IPS-20b (cell line): ENCODE results near the gene SLC38A1.

Experiments
- H3K27ac ChIP-seq: one replicate; pipeline ENCODE4 v1.5.1; 2013; ENCODE audit warnings: low read length
- H3K27me3 ChIP-seq: 2 replicates; pipeline ENCODE4 v1.6.1; 2013; ENCODE audit warnings: mild to moderate bottlenecking, low read length, inconsistent platforms; ENCODE audit not compliant: insufficient read depth
- H3K36me3 ChIP-seq: 2 replicates; pipeline ENCODE4 v1.6.1; 2013; ENCODE audit warnings: low read depth, mild to moderate bottlenecking, inconsistent platforms, low read length, moderate library complexity; ENCODE audit not compliant: insufficient read depth
- H3K4me1 ChIP-seq: 2 replicates; pipeline ENCODE4 v1.6.1; 2013; ENCODE audit warnings: mild to moderate bottlenecking, control low read depth, inconsistent platforms, low read length, moderate library complexity; ENCODE audit not compliant: insufficient read depth
- H3K4me3 ChIP-seq: 2 replicates; pipeline ENCODE4 v1.5.1; 2013; ENCODE audit warnings: mild to moderate bottlenecking, low read length, inconsistent platforms
- H3K9ac ChIP-seq: 2 replicates; pipeline ENCODE4 v1.6.1; 2013; ENCODE audit warnings: low read depth, mild to moderate bottlenecking, inconsistent platforms, low read length, moderate library complexity
- H3K9me3 ChIP-seq: 2 replicates; pipeline ENCODE4 v1.6.1; 2013; ENCODE audit warnings: mild to moderate bottlenecking, low read depth, low read length, inconsistent platforms; ENCODE audit not compliant: insufficient read depth

The SLC38A1 gene

DNA sequence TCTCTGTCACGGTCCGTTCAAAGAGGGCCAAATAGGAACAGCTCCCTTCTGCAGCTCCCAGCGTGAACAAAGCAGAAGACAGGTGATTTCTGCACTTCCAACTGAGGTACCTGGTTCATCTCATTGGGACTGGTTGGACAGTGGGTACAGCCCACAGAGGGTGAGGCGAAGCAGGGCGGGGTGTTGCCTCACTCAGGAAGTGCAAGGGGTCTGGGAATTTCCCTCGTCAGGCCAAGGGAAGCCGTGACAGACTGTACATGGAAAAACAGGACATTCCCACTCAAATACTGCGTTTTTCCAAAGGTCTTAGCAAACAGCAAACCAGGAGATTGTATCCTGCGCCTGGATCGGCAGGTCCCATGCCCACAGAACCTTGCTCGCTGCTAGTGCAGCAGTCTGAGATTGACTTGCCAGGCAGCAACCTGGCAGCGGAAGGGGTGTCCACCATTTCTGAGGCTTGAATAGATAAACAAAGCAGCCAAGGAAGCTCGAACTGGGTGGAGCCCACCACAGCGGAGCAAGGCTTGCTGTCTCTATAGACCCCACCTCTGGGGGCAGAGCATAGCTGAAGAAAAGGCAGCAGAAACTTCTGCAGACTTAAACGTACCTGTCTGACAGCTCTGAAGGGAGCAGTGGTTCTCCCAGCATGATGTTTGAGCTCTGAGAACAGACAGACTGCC lies 22.7 kb downstream of the SLC38A1 start:
- peaks cover 59% of the 10 kb centered on the region for H3K36me3 ChIP-seq
- H3K4me1 ChIP-seq = peaks cover 10% of the 10 kb centered on the region; the same call in 1 of the 2 replicates
- peaks cover 6% of the 10 kb centered on the region; the same call in 1 of the 2 replicates for H3K9me3 ChIP-seq
- no peak overlapping the region for H3K27ac ChIP-seq
- H3K4me3 ChIP-seq = no peak overlapping the region
- H3K27me3 ChIP-seq = no peaks in the 10 kb centered on the region
- H3K9ac ChIP-seq = no peak overlapping the region

DNA sequence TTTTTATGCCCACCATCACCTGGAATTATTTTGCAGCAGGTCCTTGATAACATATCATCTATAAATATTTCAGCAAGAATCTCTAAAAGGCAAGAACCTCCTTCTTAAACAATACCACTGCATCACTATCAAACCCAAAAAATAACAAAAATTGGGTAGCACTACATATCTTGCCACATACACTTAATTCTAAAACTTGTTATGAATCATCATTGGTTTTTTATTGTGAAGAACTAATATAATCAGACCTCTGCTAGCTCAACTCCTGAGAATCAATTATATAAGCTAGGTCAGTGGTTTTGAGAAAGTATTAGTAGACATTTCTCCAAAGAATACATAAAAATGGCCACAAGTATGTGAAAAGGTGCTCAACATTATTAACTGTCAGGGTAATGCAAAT lies 23.8 kb downstream of the SLC38A1 start:
- H3K27me3 ChIP-seq = no peaks in the 10 kb centered on the region
- peaks cover 10% of the 10 kb centered on the region; the same call in 1 of the 2 replicates for H3K4me1 ChIP-seq
- H3K4me3 ChIP-seq = no peak overlapping the region
- peaks cover 6% of the 10 kb centered on the region; the same call in 1 of the 2 replicates for H3K9me3 ChIP-seq
- H3K9ac ChIP-seq = no peak overlapping the region
- H3K36me3 ChIP-seq = peaks cover 71% of the 10 kb centered on the region
- H3K27ac ChIP-seq = no peak overlapping the region

DNA sequence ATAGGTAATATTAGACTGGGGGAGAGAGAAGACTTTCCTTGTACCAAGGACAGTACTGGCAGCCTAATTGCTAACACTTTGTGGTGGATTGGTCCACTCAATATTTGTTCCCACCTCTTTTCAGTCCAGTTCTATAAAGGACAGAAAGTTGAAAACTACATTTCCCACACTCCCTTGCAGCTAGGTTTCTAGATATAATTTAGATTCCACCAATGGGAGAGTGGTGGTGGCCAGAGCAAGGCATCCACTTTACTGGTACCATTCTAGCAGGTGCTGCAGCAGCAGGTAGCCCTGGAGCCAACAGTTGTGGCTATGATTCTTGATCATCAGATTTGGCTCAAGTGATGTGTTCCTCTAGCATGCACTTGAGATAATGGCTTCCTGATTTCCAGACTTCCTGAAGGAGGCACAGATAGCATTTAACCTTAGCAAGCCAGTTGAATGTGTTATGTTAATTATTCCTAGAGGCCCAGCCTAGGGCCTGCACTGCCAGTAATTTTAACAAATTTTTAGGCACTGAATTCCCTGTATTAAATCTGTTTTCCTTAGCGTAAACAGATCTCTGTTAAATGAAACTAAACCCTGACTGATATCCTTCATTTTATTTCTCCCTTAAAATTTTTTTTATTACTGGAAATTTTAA lies 24.4 kb downstream of the SLC38A1 start:
- H3K36me3 ChIP-seq = peaks cover 77% of the 10 kb centered on the region
- peaks cover 6% of the 10 kb centered on the region; the same call in 1 of the 2 replicates for H3K9me3 ChIP-seq

GRCh38 chr12:46242569-46242968 lies 26.3 kb downstream of the SLC38A1 start:
- Histone ChIP-seq H3K9me3 (peaks cover 6% of the 10 kb centered on the region; the same call in 1 of the 2 replicates), H3K4me3 (no peak overlapping the region), H3K36me3 (peaks cover 95% of the 10 kb centered on the region)

More for the DNA sequence above, 24.4 kb downstream of the SLC38A1 start:
- H3K9ac ChIP-seq = no peak overlapping the region
- no peaks in the 10 kb centered on the region for H3K27me3 ChIP-seq
- H3K4me3 ChIP-seq = no peak overlapping the region
- 0 out of 2 replicates have a peak, but pooled peaks cover 10% of the 10 kb centered on the region for H3K4me1 ChIP-seq
- no peak overlapping the region for H3K27ac ChIP-seq

DNA sequence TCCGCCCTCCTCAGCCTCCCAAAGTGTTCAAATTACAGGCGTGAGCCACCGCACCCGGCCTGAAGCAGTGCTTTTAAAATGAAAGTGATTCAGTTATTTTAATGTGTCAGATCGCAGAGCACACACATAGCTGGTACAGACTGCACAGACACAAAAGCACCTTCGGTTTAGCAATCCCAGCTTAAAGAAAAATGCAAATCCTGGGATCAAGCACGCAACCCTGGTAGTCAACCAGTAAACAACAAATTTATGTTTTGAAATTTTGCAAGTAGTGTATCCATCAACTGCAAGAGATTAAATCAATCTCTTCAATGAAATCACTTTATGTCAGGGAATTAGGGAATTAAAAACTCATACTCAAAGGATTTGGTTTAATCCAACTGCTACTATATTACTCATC lies 28.4 kb downstream of the SLC38A1 start:
- H3K4me3 ChIP-seq = no peak overlapping the region
- no peak overlapping the region for H3K9ac ChIP-seq
- no peaks in the 10 kb centered on the region for H3K9me3 ChIP-seq
- H3K27me3 ChIP-seq = no peaks in the 10 kb centered on the region
- H3K36me3 ChIP-seq = peaks cover 97% of the 10 kb centered on the region
- 0 out of 2 replicates have a peak, but pooled peaks cover 3% of the 10 kb centered on the region for H3K4me1 ChIP-seq
- H3K27ac ChIP-seq = no peak overlapping the region

More at GRCh38 chr12:46242569-46242968, 26.3 kb downstream of the SLC38A1 start:
- Histone ChIP-seq H3K27me3 (no peaks in the 10 kb centered on the region), H3K9ac (no peak overlapping the region), H3K27ac (no peak overlapping the region), H3K4me1 (0 out of 2 replicates have a peak, but pooled peaks cover 10% of the 10 kb centered on the region)

DNA sequence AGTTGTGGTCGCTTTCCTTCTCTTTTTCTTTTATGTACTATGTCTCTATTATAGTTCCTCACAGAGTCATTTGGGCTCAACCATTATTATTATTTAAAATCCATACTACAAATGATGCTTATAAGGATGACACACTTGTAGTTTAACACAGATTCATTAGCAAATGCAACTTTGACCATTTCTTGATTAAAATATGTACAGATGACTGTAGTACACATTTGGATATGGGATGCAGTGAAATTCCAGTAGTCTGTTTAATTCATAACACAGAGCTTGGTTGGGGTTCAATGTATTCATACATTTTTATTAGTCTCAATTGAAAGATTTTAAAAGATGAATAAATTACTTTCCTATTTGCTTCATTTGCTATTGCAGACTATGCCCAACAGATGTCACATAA lies 30.0 kb downstream of the SLC38A1 start:
- Histone ChIP-seq H3K27ac (no peak overlapping the region), H3K27me3 (no peaks in the 10 kb centered on the region), H3K9ac (no peak overlapping the region), H3K36me3 (peaks cover 93% of the 10 kb centered on the region), H3K9me3 (no peaks in the 10 kb centered on the region), H3K4me1 (no peaks in the 10 kb centered on the region), H3K4me3 (no peak overlapping the region)

DNA sequence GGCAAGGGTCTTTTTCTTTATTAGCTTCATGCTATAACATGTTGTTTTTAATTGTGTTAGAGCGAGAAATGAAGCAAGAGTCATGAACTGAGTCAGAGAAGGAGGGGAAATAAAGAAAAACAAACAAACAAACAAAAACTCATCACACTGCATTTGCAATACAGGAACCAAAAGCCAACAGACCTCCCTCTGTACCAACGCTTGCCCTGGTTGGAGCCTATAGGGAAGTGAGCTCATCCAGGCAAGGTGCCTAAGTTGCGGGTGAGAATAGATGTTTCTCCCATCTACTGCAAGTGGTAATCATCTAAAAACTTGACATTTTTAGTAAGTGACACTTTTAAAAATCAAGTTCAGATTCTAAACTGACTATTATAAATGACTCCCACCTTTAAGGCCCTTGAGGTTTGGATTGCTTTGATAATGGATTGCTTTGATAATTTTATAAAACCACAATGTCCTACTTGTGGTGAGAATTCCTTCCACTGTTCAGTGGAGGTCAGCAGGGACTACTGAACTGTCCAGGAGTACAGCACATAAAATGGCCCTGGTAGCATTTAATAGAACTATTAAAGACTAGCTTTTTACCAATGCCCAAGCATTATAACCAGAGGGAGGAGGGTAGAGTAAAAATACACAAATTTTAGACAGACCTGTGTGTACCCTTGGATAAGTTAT lies 31.3 kb downstream of the SLC38A1 start:
- Histone ChIP-seq H3K9me3 (no peaks in the 10 kb centered on the region), H3K9ac (no peak overlapping the region), H3K27ac (no peak overlapping the region), H3K4me3 (no peak overlapping the region), H3K4me1 (no peaks in the 10 kb centered on the region), H3K27me3 (no peaks in the 10 kb centered on the region), H3K36me3 (peaks cover 95% of the 10 kb centered on the region)

DNA sequence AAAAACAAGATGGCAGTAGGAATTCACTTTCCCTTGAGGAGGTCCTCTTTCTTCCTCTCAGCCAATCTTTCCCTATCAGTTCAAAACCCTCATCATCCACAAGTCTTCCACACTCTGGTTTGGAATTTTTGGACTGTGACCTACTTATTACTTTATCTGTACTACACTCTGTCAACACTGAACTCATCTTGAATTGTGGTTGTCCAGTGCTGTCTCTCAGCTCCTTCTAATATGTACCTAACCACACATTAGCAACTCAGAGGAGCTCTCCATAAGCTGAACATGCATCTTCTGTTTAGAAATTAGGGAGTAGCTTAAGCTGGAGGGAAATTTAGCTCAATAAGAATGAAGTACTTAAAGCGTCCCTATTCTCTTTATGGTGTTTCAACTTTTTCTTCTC lies 34.8 kb downstream of the SLC38A1 start:
- H3K4me3 ChIP-seq = no peak overlapping the region
- no peak overlapping the region for H3K9ac ChIP-seq
- no peaks in the 10 kb centered on the region for H3K4me1 ChIP-seq
- H3K9me3 ChIP-seq = no peaks in the 10 kb centered on the region
- peaks cover 94% of the 10 kb centered on the region for H3K36me3 ChIP-seq
- no peak overlapping the region for H3K27ac ChIP-seq
- no peaks in the 10 kb centered on the region for H3K27me3 ChIP-seq

DNA sequence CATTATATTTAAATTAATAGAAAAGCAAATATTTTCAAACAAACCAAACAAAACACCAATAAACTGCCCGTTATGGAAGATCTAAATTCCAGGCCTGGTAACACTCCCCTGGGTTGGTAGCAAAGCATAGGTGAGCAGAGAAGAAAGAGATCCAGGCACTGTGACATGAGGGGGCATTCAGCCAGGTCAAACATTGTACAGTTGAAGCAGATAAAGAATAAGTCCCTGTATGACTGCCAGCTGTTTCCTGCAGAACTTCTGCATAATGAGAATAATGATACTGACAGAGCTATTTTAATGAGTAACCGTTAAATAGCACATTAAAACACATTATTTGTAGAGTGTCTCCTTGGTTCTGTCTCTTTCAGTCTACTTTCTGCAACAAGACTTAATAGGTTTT lies 35.4 kb downstream of the SLC38A1 start:
- Histone ChIP-seq H3K9ac (no peak overlapping the region), H3K27me3 (no peaks in the 10 kb centered on the region), H3K4me1 (no peaks in the 10 kb centered on the region), H3K9me3 (no peaks in the 10 kb centered on the region), H3K36me3 (peaks cover 94% of the 10 kb centered on the region), H3K27ac (no peak overlapping the region), H3K4me3 (no peak overlapping the region)

GRCh38 chr12:46230983-46231382 lies 37.9 kb downstream of the SLC38A1 start:
- H3K4me3 ChIP-seq = no peak overlapping the region
- H3K36me3 ChIP-seq = peaks cover 94% of the 10 kb centered on the region
- H3K27me3 ChIP-seq = no peaks in the 10 kb centered on the region
- H3K9me3 ChIP-seq = no peaks in the 10 kb centered on the region
- H3K9ac ChIP-seq = no peak overlapping the region
- no peak overlapping the region for H3K27ac ChIP-seq
- H3K4me1 ChIP-seq = no peaks in the 10 kb centered on the region

DNA sequence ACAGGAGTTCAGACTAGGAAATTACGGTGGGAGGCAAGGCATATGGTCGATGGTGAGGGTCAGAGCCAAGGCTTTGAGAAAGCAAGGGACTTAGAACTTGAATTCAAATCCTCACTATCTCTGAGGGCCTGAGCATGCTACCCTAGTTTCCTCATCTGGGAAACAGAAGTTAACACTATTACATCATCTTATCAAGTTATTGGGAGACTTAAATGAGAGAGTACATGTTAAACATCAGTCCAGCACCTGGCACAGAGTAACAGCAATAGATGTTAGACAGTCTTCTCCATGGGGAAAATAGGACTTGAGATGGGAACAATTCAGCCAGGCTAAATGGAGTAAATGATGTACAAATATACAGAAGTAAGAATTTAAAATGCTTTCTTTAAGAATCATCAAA lies 38.5 kb downstream of the SLC38A1 start:
- Histone ChIP-seq H3K27me3 (no peaks in the 10 kb centered on the region), H3K4me1 (no peaks in the 10 kb centered on the region), H3K9ac (no peak overlapping the region), H3K36me3 (peaks cover 94% of the 10 kb centered on the region), H3K4me3 (no peak overlapping the region), H3K27ac (no peak overlapping the region), H3K9me3 (no peaks in the 10 kb centered on the region)
